ENCODE measurements around the gene COPS4.
A peak's percentile ranks its signal among the peaks of the same experiment; 100 is the strongest.
"Not testable (repeated sequence)": the region's sequence is repeated elsewhere in the genome, so short reads cannot be mapped to it uniquely, and the experiment has no call there.

Gene COPS4

DNA sequence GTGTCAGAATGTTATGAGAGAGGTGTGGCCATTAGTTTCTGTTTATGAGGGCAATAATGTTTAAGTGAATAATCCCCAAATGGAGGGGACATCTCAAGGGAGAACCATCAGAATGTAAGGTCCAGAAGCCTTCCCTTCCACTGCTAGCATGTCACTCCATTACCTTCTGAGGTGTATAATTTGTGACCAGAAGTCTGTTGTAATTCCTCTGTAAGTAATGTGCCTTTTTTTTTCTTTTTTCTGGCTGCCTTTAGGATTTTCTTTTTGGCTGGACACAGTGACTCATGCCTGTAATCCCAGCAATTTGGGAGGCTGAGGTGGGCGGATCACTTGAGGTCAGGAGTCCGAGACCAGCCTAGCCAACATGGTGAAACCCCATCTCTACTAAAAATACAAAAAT lies 10.8 kb upstream of the COPS4 start:
- no peak for DNase-seq

DNA sequence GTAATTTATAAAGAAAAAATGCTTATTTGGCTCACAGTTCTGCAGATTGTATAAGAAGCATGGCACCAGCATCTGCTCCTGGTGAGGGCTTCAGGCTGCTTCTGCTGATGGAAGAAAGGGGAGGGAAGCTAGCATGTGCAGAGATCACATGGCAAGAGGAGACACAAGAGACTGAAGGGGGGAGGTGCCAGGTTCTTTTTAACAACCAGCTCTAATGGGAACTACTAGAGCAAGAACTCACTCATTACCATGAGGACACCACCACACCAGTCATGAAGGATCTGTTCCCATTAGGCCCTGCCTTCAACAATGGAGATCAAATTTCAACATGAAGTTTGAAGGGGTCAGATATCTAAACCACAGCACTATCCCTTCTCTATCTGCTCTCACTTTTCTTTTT lies 9.4 kb upstream of the COPS4 start:
- no peak for DNase-seq

- DNase-seq: no peak
Observed at GRCh38 chr4:83028976-83029375, 6.0 kb upstream of the COPS4 start.

DNA sequence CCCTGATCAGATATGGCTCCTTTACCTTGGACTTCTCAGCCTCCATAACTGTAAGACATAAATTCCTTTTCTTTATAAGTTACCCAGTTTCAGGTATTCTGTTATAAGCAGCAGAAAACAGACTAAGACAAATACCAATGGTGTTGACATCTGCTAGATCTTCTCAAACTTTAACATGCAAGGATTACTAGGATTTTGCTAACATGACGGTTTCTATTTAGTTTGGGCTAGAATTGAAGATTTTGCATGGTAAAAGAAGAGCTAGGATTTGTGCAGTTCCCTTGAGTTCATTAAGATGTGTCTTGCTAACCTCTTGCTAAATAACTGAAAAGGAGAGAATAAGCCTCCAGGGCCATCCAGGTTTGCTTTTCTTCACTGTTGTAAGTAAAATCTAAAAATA lies 5.3 kb upstream of the COPS4 start:
- DNase-seq: no peak

GRCh38 chr4:83036991-83037665 lies 2.1 kb downstream of the COPS4 start:
- no peak for DNase-seq

- DNase-seq: no peak
Observed at GRCh38 chr4:83040269-83040668, 5.3 kb downstream of the COPS4 start.

- not testable (repeated sequence) for DNase-seq
Observed at GRCh38 chr4:83043157-83043556, 8.2 kb downstream of the COPS4 start.

DNA sequence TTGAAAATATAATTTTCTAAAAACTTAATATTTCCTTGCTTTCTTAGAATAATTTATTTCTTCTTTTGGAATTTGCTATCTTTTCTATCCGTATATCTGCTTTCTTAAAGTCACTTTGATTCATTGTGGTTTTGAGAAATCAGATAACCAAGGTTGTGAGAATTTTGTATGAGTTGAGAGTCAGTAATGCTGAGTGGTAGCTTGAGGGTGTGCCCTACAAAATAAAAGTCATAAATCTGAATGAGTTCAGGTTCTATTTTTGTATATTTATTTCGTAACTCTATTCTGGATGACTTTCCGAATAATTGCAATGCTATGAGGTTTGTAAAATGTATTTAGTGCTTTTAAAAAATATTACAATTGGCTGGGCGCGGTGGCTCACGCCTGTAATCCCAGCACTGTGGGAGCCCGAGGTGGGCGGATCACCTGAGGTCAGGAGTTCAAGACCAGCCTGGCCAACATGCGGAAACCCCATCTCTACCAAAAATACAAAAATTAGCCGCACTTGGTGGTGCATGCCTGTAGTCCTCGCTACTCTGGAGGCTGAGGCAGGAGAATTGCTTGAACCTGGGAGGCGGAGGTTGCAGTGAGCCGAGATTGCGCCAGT lies 8.9 kb downstream of the COPS4 start:
- DNase-seq: no peak

- no peak for DNase-seq
Observed at GRCh38 chr4:83046693-83047473, 11.9 kb downstream of the COPS4 start.

DNA sequence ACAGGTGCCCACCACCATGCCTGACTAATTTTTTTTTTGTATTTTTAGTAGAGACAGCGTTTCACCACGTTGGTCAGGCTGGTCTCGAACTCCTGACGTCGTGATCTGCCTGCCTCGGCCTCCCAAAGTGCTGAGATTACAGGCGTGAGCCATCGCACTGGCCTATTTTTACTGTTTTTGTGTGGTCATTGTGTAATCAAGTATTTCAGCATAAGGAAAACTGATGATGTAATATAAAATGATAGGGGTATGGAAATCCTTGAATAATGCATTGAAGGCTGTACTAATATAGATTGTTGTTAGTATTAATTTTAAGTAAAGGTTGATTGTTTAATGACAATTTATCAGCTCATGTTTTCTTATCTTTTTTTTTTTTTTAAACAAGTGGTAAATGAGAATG lies 13.8 kb downstream of the COPS4 start:
- DNase-seq: not testable (repeated sequence)

DNA sequence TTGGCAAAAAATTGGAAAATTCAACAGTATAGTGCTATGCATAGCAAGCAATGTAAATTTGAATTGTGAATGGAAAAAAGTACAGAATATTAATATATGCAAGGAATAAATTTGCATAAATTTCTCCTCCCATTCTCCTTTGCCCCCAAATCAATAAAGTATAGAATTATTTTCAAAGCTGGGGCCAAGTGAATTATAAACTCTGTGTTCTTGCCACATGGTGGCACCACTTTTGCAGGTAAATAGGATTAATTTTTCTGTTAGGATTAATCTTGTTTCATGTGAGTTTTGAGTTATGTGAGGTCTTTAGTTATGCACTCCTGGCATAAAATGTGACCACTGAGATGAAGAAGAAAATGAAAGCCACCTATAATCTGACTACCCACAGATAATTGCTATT lies 19.9 kb downstream of the COPS4 start:
- DNase-seq: no peak

DNA sequence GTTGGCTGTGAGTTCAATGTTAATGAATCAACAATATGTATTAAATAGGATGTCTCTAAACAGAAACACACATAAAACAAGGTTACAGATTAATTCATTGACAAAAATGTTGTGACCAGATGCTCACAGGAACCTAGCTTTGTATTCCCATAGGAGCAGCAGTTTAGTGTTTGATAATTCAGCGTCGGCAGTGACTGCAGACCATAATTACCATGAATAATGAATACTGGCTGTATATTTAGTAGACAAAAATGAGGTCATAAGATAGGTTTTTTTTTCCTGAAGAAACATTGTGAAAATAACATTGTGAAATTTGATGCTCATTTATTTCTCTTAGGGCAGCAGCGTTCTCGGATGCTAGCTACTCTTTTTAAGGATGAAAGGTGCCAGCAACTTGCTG lies 27.8 kb downstream of the COPS4 start:
- no peak for DNase-seq

DNA sequence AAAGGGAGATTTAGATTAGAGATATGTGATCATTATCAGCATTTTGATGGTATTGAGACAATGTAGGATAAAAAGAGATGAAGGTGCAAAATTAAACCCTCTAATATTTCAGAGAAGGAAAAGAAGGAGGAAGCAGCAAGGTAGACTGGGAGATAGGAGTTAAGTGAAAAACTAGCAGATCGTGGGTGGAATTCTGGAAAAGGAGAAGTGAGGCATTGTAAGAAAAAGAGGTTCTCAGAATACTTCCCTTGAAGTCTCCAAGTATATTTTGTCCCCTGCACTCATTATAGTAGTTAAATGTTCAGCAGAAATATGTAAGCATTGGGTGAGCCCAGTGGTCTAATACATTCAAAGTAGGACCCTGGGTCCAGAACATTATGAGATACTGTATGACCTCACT lies 30.3 kb downstream of the COPS4 start:
- DNase-seq: no peak

GRCh38 chr4:83067058-83067639 lies 32.2 kb downstream of the COPS4 start:
- no peak for DNase-seq

GRCh38 chr4:83071116-83071515 lies 36.1 kb downstream of the COPS4 start:
- no peak for DNase-seq

DNA sequence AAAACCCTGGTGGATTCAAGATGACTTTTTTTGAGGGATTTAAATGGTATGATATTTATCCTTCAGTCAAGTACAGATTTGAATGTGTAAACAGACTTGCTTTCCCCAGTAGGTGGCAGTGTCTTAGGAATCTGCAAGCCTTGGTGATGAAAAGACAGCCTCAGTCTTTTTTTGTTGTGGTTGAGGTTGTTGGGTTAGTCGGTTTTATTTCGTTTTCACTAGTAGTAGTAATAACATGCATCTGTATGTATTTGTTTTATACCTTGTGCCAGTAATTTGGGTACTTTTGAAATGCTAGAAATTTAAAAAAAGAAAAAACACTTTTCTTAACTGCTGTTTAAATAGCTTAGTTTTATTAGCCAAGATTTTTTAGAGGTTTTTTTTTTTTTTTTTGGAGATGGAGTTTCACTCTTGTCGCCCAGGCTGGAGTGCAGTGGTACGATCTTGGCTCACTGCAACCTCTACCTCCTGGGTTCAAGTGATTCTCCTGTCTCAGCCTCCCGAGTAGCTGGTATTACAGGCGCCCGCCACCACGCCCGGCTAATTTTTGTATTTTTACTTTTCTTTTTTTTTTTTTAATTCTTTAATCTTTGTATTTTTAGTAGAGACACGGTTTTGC lies 39.2 kb downstream of the COPS4 start:
- DNase-seq: peak; percentile 65

GRCh38 chr4:83074783-83075182 lies 39.8 kb downstream of the COPS4 start:
- not testable (repeated sequence) for DNase-seq

GRCh38 chr4:83075311-83076095 lies 40.5 kb downstream of the COPS4 start:
- no peak for DNase-seq

- DNase-seq: no peak
Observed at GRCh38 chr4:83080561-83080960, 45.6 kb downstream of the COPS4 start.

DNA sequence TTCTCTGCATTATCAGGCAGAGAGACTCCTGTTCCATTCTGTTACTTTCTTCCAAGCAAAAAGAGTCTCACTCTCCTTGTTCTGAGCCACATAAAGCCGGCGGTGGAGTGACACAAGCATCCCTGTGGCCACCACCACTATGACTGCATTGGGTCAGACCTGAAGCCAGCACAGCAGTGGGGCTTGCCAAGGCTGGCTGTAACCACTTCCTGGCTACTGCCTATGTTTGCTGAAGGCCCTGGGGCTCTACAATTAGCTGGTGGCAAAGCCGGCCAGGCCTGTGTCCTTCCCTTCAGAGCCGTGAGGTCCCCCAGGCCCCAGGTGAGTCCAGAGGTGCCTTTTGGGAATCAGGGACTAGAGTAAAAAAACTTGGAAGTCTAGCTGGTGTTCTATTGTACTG lies 47.8 kb downstream of the COPS4 start:
- DNase-seq: no peak

DNA sequence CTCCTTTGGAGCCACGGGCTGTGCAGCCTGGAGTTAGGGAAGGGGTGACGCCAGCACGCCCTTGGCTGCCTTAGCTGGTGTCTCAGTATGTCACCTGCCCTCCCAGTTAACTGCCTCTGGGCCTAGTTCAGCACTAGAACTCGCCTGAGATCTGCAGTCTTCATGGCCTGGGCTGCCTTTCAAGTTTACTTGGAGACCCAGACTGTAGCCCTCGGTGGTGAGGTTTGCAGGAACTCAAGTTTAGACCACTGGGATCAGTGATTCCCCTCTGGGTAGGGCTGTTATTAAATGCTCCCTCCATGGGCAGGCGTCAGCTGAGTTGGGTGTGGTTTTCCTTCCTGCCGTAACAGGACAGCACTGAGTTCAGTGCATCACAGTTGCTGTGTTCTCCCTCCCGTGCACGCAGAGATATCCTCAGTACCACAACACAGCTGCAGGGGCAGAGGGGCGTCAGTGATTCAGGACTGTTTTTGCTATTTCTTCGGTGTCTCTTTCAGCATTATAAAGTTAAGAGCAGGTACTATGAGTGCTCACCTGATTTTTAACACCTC lies 49.0 kb downstream of the COPS4 start:
- no peak for DNase-seq

DNA sequence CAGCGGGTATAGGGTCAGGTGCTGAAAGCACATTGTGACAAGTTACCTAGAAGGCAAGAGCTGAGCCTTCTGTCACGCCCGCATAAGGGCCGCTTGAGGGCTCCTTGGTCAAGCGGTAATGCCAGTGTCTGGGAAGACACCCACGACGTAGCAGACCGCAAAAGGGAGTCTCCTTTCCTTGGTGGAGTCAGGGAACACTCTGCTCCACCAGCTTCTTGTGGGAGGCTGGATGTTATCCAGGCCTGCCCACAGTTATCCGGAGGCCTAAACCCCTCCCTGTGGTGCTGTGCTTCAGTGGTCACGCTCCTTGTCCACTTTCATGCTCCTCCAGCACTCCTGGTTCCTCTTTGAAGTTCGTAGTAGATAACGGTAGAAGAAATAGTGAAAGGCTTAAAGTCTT lies 50.0 kb downstream of the COPS4 start:
- DNase-seq: not testable (repeated sequence)
